MG63 (cell line): ENCODE measurements around the gene ZNF583. TPM values are rescaled to one million over a fixed set of nuclear protein-coding genes. Genes with fewer than 3 reads are reported as not detected.

ENCODE experiments used
- DNase-seq: peaks from one replicate; pipeline ENCODE4 v3.0.0-alpha.2; 2020
- H3K27me3 ChIP-seq: fragments of 250-450 bp; sonication (Bioruptor Pico); 2 replicates; pipeline ENCODE4 v1.5.1; 2020; ENCODE audit warnings: mild to moderate bottlenecking, moderate library complexity
- H3K36me3 ChIP-seq: fragments of 250-450 bp; sonication (Bioruptor Pico); 2 replicates; pipeline ENCODE4 v1.5.1; 2020; ENCODE audit warnings: mild to moderate bottlenecking, moderate library complexity
- H3K4me3 ChIP-seq: fragments of 250-450 bp; sonication (Bioruptor Pico); 2 replicates; pipeline ENCODE4 v1.5.1; 2020; ENCODE audit warnings: mild to moderate bottlenecking, moderate library complexity
- H3K9me3 ChIP-seq: fragments of 250-450 bp; sonication (Bioruptor Pico); 2 replicates; pipeline ENCODE4 v1.5.1; 2020; ENCODE audit warnings: mild to moderate bottlenecking, moderate library complexity
- total RNA-seq: library from RNA; depleted of rRNA; stranded (reverse); fragments of >200 nt; shearing (Covaris generic); gene quantifications from 2 replicates; pipeline ENCODE4 v1.2.3, GENCODE V29; 2014; ENCODE audit warnings: low replicate concordance; rRNA removed

ZNF583 gene
- total RNA-seq = 4.7 and 9.6 TPM in 2 replicates

GRCh38 chr19:56403764-56404704 lies at the start of gene ZNF583:
ZNF583 (plus strand) TSS chr19:56404332; CDS start chr19:56407115, 2,783 bp downstream.
- peak; percentile 95 for DNase-seq
- Histone ChIP-seq H3K4me3 (peak within 1 kb of the TSS; percentile 75), H3K9me3 (peaks cover 35% of the 10 kb centered on the region), H3K36me3 (peaks cover 13% of the 10 kb centered on the region), H3K27me3 (no peaks in the 10 kb centered on the region)

GRCh38 chr19:56355517-56355916 lies 48.6 kb upstream of the ZNF583 start:
- H3K9me3 ChIP-seq = peaks cover 12% of the 10 kb centered on the region
- no peak for DNase-seq
- H3K36me3 ChIP-seq = no peaks in the 10 kb centered on the region
- no peaks in the 10 kb centered on the region for H3K27me3 ChIP-seq
- no peak overlapping the region for H3K4me3 ChIP-seq

GRCh38 chr19:56356944-56357343 lies 47.2 kb upstream of the ZNF583 start:
- Histone ChIP-seq H3K27me3 (no peaks in the 10 kb centered on the region), H3K9me3 (peaks cover 19% of the 10 kb centered on the region), H3K36me3 (no peaks in the 10 kb centered on the region), H3K4me3 (no peak overlapping the region)
- DNase-seq = no peak

GRCh38 chr19:56360841-56361240 lies 43.3 kb upstream of the ZNF583 start:
- Histone ChIP-seq H3K36me3 (no peaks in the 10 kb centered on the region), H3K4me3 (no peak overlapping the region), H3K27me3 (no peaks in the 10 kb centered on the region), H3K9me3 (peaks cover 17% of the 10 kb centered on the region)
- no peak for DNase-seq

GRCh38 chr19:56367829-56368711 lies 36.1 kb upstream of the ZNF583 start:
- peak overlapping the region; percentile 56 for H3K4me3 ChIP-seq
- peaks cover 4% of the 10 kb centered on the region for H3K9me3 ChIP-seq
- peaks cover 16% of the 10 kb centered on the region for H3K36me3 ChIP-seq
- peak; percentile 79 for DNase-seq
- H3K27me3 ChIP-seq = no peaks in the 10 kb centered on the region

- H3K9me3 ChIP-seq = peaks cover 8% of the 10 kb centered on the region
- H3K4me3 ChIP-seq = no peak overlapping the region
- no peaks in the 10 kb centered on the region for H3K27me3 ChIP-seq
- H3K36me3 ChIP-seq = peaks cover 36% of the 10 kb centered on the region
- no peak for DNase-seq
Measured at GRCh38 chr19:56369886-56370676, 34.1 kb upstream of the ZNF583 start.

- peaks cover 53% of the 10 kb centered on the region for H3K36me3 ChIP-seq
- no peaks in the 10 kb centered on the region for H3K27me3 ChIP-seq
- H3K4me3 ChIP-seq = no peak overlapping the region
- peaks cover 22% of the 10 kb centered on the region for H3K9me3 ChIP-seq
- no peak for DNase-seq
Measured at GRCh38 chr19:56372281-56372680, 31.9 kb upstream of the ZNF583 start.

- DNase-seq = no peak
- H3K4me3 ChIP-seq = no peak overlapping the region
- H3K9me3 ChIP-seq = peaks cover 31% of the 10 kb centered on the region
- peaks cover 46% of the 10 kb centered on the region for H3K36me3 ChIP-seq
- H3K27me3 ChIP-seq = no peaks in the 10 kb centered on the region
Measured at GRCh38 chr19:56377105-56377924, 26.8 kb upstream of the ZNF583 start.

- no peak for DNase-seq
- H3K9me3 ChIP-seq = peaks cover 9% of the 10 kb centered on the region
- H3K4me3 ChIP-seq = no peak overlapping the region
- no peaks in the 10 kb centered on the region for H3K36me3 ChIP-seq
- no peaks in the 10 kb centered on the region for H3K27me3 ChIP-seq
Measured at GRCh38 chr19:56383826-56384605, 20.1 kb upstream of the ZNF583 start.

GRCh38 chr19:56393119-56394012 lies 10.8 kb upstream of the ZNF583 start, which contains the start of gene ZNF582:
ZNF582 (minus strand) TSS chr19:56393534; CDS start chr19:56391752, 1,782 bp downstream.
- H3K36me3 ChIP-seq = no peaks in the 10 kb centered on the region
- H3K4me3 ChIP-seq = no peak within 1 kb of the TSS
- peak; percentile 12 for DNase-seq
- H3K9me3 ChIP-seq = peaks cover 9% of the 10 kb centered on the region; the same call in 1 of the 2 replicates
- H3K27me3 ChIP-seq = no peaks in the 10 kb centered on the region

GRCh38 chr19:56398809-56399208 lies 5.3 kb upstream of the ZNF583 start:
- Histone ChIP-seq H3K9me3 (peaks cover 19% of the 10 kb centered on the region), H3K4me3 (no peak overlapping the region), H3K27me3 (no peaks in the 10 kb centered on the region), H3K36me3 (no peaks in the 10 kb centered on the region)
- DNase-seq = no peak

GRCh38 chr19:56400485-56400884 lies 3.6 kb upstream of the ZNF583 start:
- Histone ChIP-seq H3K4me3 (no peak overlapping the region), H3K27me3 (no peaks in the 10 kb centered on the region), H3K36me3 (no peaks in the 10 kb centered on the region), H3K9me3 (peaks cover 23% of the 10 kb centered on the region)
- no peak for DNase-seq

GRCh38 chr19:56403261-56403660 lies 871 bp upstream of the ZNF583 start:
- no peak for DNase-seq
- peak overlapping the region; percentile 75 for H3K4me3 ChIP-seq
- peaks cover 8% of the 10 kb centered on the region; the same call in 1 of the 2 replicates for H3K36me3 ChIP-seq
- H3K27me3 ChIP-seq = no peaks in the 10 kb centered on the region
- H3K9me3 ChIP-seq = peaks cover 34% of the 10 kb centered on the region

- no peaks in the 10 kb centered on the region for H3K27me3 ChIP-seq
- DNase-seq = no peak
- H3K4me3 ChIP-seq = peak overlapping the region; percentile 75
- H3K9me3 ChIP-seq = peaks cover 40% of the 10 kb centered on the region
- peaks cover 13% of the 10 kb centered on the region for H3K36me3 ChIP-seq
Measured at GRCh38 chr19:56404705-56405056, 549 bp downstream of the ZNF583 start.
